CD4-positive, CD25-positive, alpha-beta regulatory T cell (primary cell): Measurements from ENCODE around the gene HSD3B7. TPM values are rescaled to one million over a fixed set of nuclear protein-coding genes. Genes with fewer than 3 reads are reported as not detected.
"Not testable (repeated sequence)": the region's sequence is repeated elsewhere in the genome, so short reads cannot be mapped to it uniquely, and the experiment has no call there.

Source experiments
- ATAC-seq, 2 donors: fragments of 150-1000 bp; cut with Tn5 transposase; one replicate each; pipeline ENCODE4 v1.10.0; 2021; ENCODE audit warnings: low read depth in 2 of 2, moderate number of reproducible peaks in 2 of 2, moderate library complexity in 1 of 2
- DNase-seq, 3 donors: peaks; one replicate each; pipeline versions ENCODE4 v3.0.0 to v3.0.0-alpha.2; 2012 to 2022; ENCODE audit warnings: mixed read lengths in 1 of 3
- H3K27ac ChIP-seq: one replicate; pipeline ENCODE4 v1.7.0; 2013; ENCODE audit warnings: mild to moderate bottlenecking, low read length; ENCODE audit not compliant: insufficient read depth, poor library complexity, severe bottlenecking
- H3K27me3 ChIP-seq: one replicate; pipeline ENCODE4 v1.7.0; 2013; ENCODE audit warnings: low read length; ENCODE audit not compliant: control insufficient read depth, insufficient read depth
- H3K36me3 ChIP-seq: one replicate; pipeline ENCODE4 v1.7.0; 2013; ENCODE audit warnings: mild to moderate bottlenecking, low read length, moderate library complexity; ENCODE audit not compliant: control insufficient read depth, insufficient read depth
- H3K4me1 ChIP-seq: 2 replicates; pipeline ENCODE4 v1.7.0; 2013; ENCODE audit warnings: mild to moderate bottlenecking, low read length; ENCODE audit not compliant: insufficient read depth, control insufficient read depth, poor library complexity, severe bottlenecking
- H3K4me3 ChIP-seq: one replicate; pipeline ENCODE4 v1.7.0; 2013; ENCODE audit warnings: low read depth, mild to moderate bottlenecking, low read length, moderate library complexity
- H3K9me3 ChIP-seq, 2 experiments: 1 replicate in 1 of 2; 2 replicates in 1 of 2; pipeline ENCODE4 v1.7.0; 2013; ENCODE audit warnings: low read length in 2 of 2, mild to moderate bottlenecking in 1 of 2, moderate library complexity in 1 of 2; ENCODE audit not compliant: control insufficient read depth in 2 of 2
- H3K27ac Mint-ChIP-seq, 3 donors: one replicate each; pipeline ENCODE4 v1.8.0; 2020 to 2022; ENCODE audit warnings: mild to moderate bottlenecking in 3 of 3, mixed read lengths in 3 of 3, moderate library complexity in 2 of 3
- H3K27me3 Mint-ChIP-seq: one replicate; pipeline ENCODE4 v1.8.0; 2022; ENCODE audit warnings: mild to moderate bottlenecking, mixed read lengths
- H3K36me3 Mint-ChIP-seq: one replicate; pipeline ENCODE4 v1.8.0; 2020; ENCODE audit warnings: mixed read lengths
- H3K4me1 Mint-ChIP-seq, 4 donors: one replicate each; pipeline ENCODE4 v1.8.0; 2020 to 2022; ENCODE audit warnings: mixed read lengths in 4 of 4, mild to moderate bottlenecking in 1 of 4
- H3K4me3 Mint-ChIP-seq, 4 donors: one replicate each; pipeline ENCODE4 v1.8.0; 2020 to 2022; ENCODE audit warnings: mild to moderate bottlenecking in 4 of 4, mixed read lengths in 4 of 4, moderate library complexity in 3 of 4
- H3K9me3 Mint-ChIP-seq, 7 donors: one replicate each; pipeline ENCODE4 v1.8.0; 2020 to 2022; ENCODE audit warnings: mixed read lengths in 7 of 7, mild to moderate bottlenecking in 3 of 7, moderate library complexity in 2 of 7
- polyA plus RNA-seq, 4 donors: library from polyadenylated mRNA; unstranded; fragments of 300-500 nt; fragmentation: Illumina TruSeq; gene quantifications; one replicate each; pipeline ENCODE4 v1.2.3, GENCODE V29; 2021
- total RNA-seq: library from RNA; stranded (reverse); gene quantifications from one replicate; pipeline ENCODE4 v1.2.3, GENCODE V29; 2022

HSD3B7 gene
- total and polyA plus RNA-seq, 5 donors from 2014 or later: 0.07 to 0.31 TPM; not detected in 3

- peaks cover 0 to 18% (median 4%) of the 10 kb centered on the region in 4 donors for H3K4me1 Mint-ChIP-seq
- peak overlapping the region in 3 of 4 donors; percentile 9 to 76 (median 55) for H3K4me3 Mint-ChIP-seq
- H3K27ac ChIP-seq, H3K9me3 Mint-ChIP-seq, H3K9me3 ChIP-seq, DNase-seq, ATAC-seq, H3K4me1 ChIP-seq, H3K27me3 ChIP-seq, H3K36me3 Mint-ChIP-seq, H3K36me3 ChIP-seq, H3K4me3 ChIP-seq: not testable (repeated sequence)
- H3K27me3 Mint-ChIP-seq: peaks cover 59% of the 10 kb centered on the region
- H3K27ac Mint-ChIP-seq: peak overlapping the region in 1 of 3 donors; percentile 81
These were observed 26.8 kb downstream of the HSD3B7 start for GRCh38 chr16:31011815-31012214.

- H3K36me3 Mint-ChIP-seq, H3K27ac Mint-ChIP-seq, H3K36me3 ChIP-seq, H3K9me3 Mint-ChIP-seq, H3K4me3 ChIP-seq, H3K27me3 ChIP-seq, H3K9me3 ChIP-seq, H3K4me1 ChIP-seq, DNase-seq, H3K27ac ChIP-seq, ATAC-seq: not testable (repeated sequence)
- Mint-ChIP-seq H3K4me1 (peaks cover 0 to 18% (median 4%) of the 10 kb centered on the region in 4 donors), H3K27me3 (peaks cover 55% of the 10 kb centered on the region), H3K4me3 (peak overlapping the region in 1 of 4 donors; percentile 49)
These were observed 28.3 kb downstream of the HSD3B7 start for GRCh38 chr16:31013292-31013691.

- H3K27ac ChIP-seq: no peak overlapping the region
- ATAC-seq (no peak), DNase-seq (no peak)
- H3K9me3 ChIP-seq: no peaks in the 10 kb centered on the region
- peaks cover 3% of the 10 kb centered on the region for H3K36me3 Mint-ChIP-seq
- peaks cover 3% of the 10 kb centered on the region for H3K4me1 ChIP-seq
- H3K4me3 Mint-ChIP-seq: no peak overlapping the region
- no peaks in the 10 kb centered on the region for H3K9me3 Mint-ChIP-seq
- peaks cover 0 to 10% (median 4%) of the 10 kb centered on the region in 4 donors for H3K4me1 Mint-ChIP-seq
- H3K27me3 Mint-ChIP-seq: peaks cover 42% of the 10 kb centered on the region
- no peaks in the 10 kb centered on the region for H3K36me3 ChIP-seq
- H3K27me3 ChIP-seq: peaks cover 6% of the 10 kb centered on the region
- H3K4me3 ChIP-seq: no peak overlapping the region
- H3K27ac Mint-ChIP-seq: peak overlapping the region in 1 of 3 donors; percentile 51
These were observed 31.0 kb downstream of the HSD3B7 start for GRCh38 chr16:31016018-31016417.

GRCh38 chr16:31017756-31018155, 32.7 kb downstream of the HSD3B7 start:
- not testable (repeated sequence) for H3K9me3 Mint-ChIP-seq, ATAC-seq, H3K4me3 ChIP-seq, H3K36me3 Mint-ChIP-seq, H3K9me3 ChIP-seq, H3K36me3 ChIP-seq, H3K27ac Mint-ChIP-seq, H3K27me3 ChIP-seq, H3K4me1 Mint-ChIP-seq, H3K27ac ChIP-seq, DNase-seq, H3K4me3 Mint-ChIP-seq, H3K4me1 ChIP-seq
- H3K27me3 Mint-ChIP-seq: peaks cover 26% of the 10 kb centered on the region

GRCh38 chr16:31020536-31020935, 35.5 kb downstream of the HSD3B7 start:
- Mint-ChIP-seq H3K27ac (no peak overlapping the region), H3K4me3 (no peak overlapping the region), H3K36me3 (no peaks in the 10 kb centered on the region), H3K4me1 (no peaks in the 10 kb centered on the region), H3K27me3 (peaks cover 8% of the 10 kb centered on the region), H3K9me3 (no peaks in the 10 kb centered on the region)
- ATAC-seq (no peak), DNase-seq (no peak)
- Histone ChIP-seq H3K27me3 (no peaks in the 10 kb centered on the region), H3K9me3 (no peaks in the 10 kb centered on the region), H3K4me1 (no peaks in the 10 kb centered on the region), H3K4me3 (no peak overlapping the region), H3K27ac (no peak overlapping the region), H3K36me3 (no peaks in the 10 kb centered on the region)

GRCh38 chr16:31022544-31023251, 37.7 kb downstream of the HSD3B7 start:
- Histone ChIP-seq H3K27me3 (no peaks in the 10 kb centered on the region), H3K9me3 (no peaks in the 10 kb centered on the region), H3K27ac (no peak overlapping the region), H3K4me3 (no peak overlapping the region), H3K36me3 (no peaks in the 10 kb centered on the region), H3K4me1 (no peaks in the 10 kb centered on the region)
- Mint-ChIP-seq H3K4me1 (no peaks in the 10 kb centered on the region), H3K4me3 (no peak overlapping the region), H3K27me3 (peaks cover 8% of the 10 kb centered on the region), H3K9me3 (no peaks in the 10 kb centered on the region), H3K36me3 (no peaks in the 10 kb centered on the region), H3K27ac (peak overlapping the region in 1 of 3 donors; percentile 20)
- no peak for DNase-seq
- ATAC-seq: no peak

GRCh38 chr16:31023252-31023602, 38.2 kb downstream of the HSD3B7 start:
- Histone ChIP-seq H3K36me3 (no peaks in the 10 kb centered on the region), H3K4me1 (no peaks in the 10 kb centered on the region), H3K27me3 (no peaks in the 10 kb centered on the region), H3K9me3 (no peaks in the 10 kb centered on the region), H3K27ac (no peak overlapping the region), H3K4me3 (no peak overlapping the region)
- Mint-ChIP-seq H3K27ac (no peak overlapping the region), H3K9me3 (no peaks in the 10 kb centered on the region), H3K36me3 (no peaks in the 10 kb centered on the region), H3K4me3 (no peak overlapping the region), H3K4me1 (no peaks in the 10 kb centered on the region), H3K27me3 (peaks cover 6% of the 10 kb centered on the region)
- ATAC-seq: no peak
- no peak for DNase-seq

- no peaks in the 10 kb centered on the region for H3K4me1 Mint-ChIP-seq
- no peak for ATAC-seq
- peaks cover 4% of the 10 kb centered on the region for H3K27me3 Mint-ChIP-seq
- no peak overlapping the region for H3K4me3 Mint-ChIP-seq
- peak overlapping the region in 1 of 3 donors; percentile 35 for H3K27ac Mint-ChIP-seq
- DNase-seq: no peak
- H3K36me3 Mint-ChIP-seq: no peaks in the 10 kb centered on the region
- H3K4me3 ChIP-seq: no peak overlapping the region
- no peaks in the 10 kb centered on the region for H3K36me3 ChIP-seq
- H3K4me1 ChIP-seq: no peaks in the 10 kb centered on the region
- no peaks in the 10 kb centered on the region for H3K27me3 ChIP-seq
- no peak overlapping the region for H3K27ac ChIP-seq
- no peaks in the 10 kb centered on the region for H3K9me3 ChIP-seq
- H3K9me3 Mint-ChIP-seq: no peaks in the 10 kb centered on the region
These were observed 38.7 kb downstream of the HSD3B7 start for GRCh38 chr16:31023627-31024226.
